Activated T-cell treated with anti-CD3 and anti-CD28 coated beads, Interleukin-2, amount 50 U/mL, for 1 hour (primary cell): ENCODE data around the gene TNFAIP1.
A peak's percentile ranks its signal among the peaks of the same experiment; 100 is the strongest.
"Not testable (repeated sequence)": the region's sequence is repeated elsewhere in the genome, so short reads cannot be mapped to it uniquely, and the experiment has no call there.

ENCODE experiments used
- DNase-seq: peaks from one replicate; pipeline ENCODE4 v3.0.0-alpha.2; 2020

TNFAIP1 gene

GRCh38 chr17:28325211-28325610 lies 10.3 kb upstream of the TNFAIP1 start:
- no peak for DNase-seq

GRCh38 chr17:28326114-28326513 lies 9.4 kb upstream of the TNFAIP1 start:
- DNase-seq = no peak

GRCh38 chr17:28327031-28327607 lies 8.4 kb upstream of the TNFAIP1 start:
- DNase-seq = no peak

- no peak for DNase-seq
These were observed 7.9 kb upstream of the TNFAIP1 start for GRCh38 chr17:28327709-28328108.

GRCh38 chr17:28328325-28328724 lies 7.2 kb upstream of the TNFAIP1 start:
- no peak for DNase-seq

GRCh38 chr17:28330671-28331070 lies 4.9 kb upstream of the TNFAIP1 start:
- no peak for DNase-seq

GRCh38 chr17:28331891-28332420 lies 3.6 kb upstream of the TNFAIP1 start:
- no peak for DNase-seq

- no peak for DNase-seq
These were observed 2.3 kb upstream of the TNFAIP1 start for GRCh38 chr17:28333083-28333746.

GRCh38 chr17:28334171-28334570 lies 1.4 kb upstream of the TNFAIP1 start:
- DNase-seq = no peak

GRCh38 chr17:28334666-28335200 lies 828 bp upstream of the TNFAIP1 start:
- DNase-seq = no peak

GRCh38 chr17:28335959-28336871 lies 654 bp downstream of the TNFAIP1 start:
- peak; percentile 33 for DNase-seq

- no peak for DNase-seq
These were observed 2.7 kb downstream of the TNFAIP1 start for GRCh38 chr17:28338056-28338768.

GRCh38 chr17:28338769-28339212 lies 3.2 kb downstream of the TNFAIP1 start:
- DNase-seq = not testable (repeated sequence)

GRCh38 chr17:28339431-28339830 lies 3.9 kb downstream of the TNFAIP1 start:
- DNase-seq = no peak

GRCh38 chr17:28340374-28340773 lies 4.8 kb downstream of the TNFAIP1 start:
- DNase-seq = no peak

- DNase-seq = no peak
These were observed 6.0 kb downstream of the TNFAIP1 start for GRCh38 chr17:28341516-28341915.

- no peak for DNase-seq
These were observed 6.8 kb downstream of the TNFAIP1 start for GRCh38 chr17:28342313-28342712.

GRCh38 chr17:28343491-28343932 lies 8.0 kb downstream of the TNFAIP1 start:
- no peak for DNase-seq

- no peak for DNase-seq
These were observed 8.4 kb downstream of the TNFAIP1 start for GRCh38 chr17:28344011-28344410.

- no peak for DNase-seq
These were observed 8.9 kb downstream of the TNFAIP1 start for GRCh38 chr17:28344435-28344901.

GRCh38 chr17:28345419-28346198 lies 10.0 kb downstream of the TNFAIP1 start:
- no peak for DNase-seq

- DNase-seq = no peak
These were observed 10.6 kb downstream of the TNFAIP1 start for GRCh38 chr17:28346199-28346580.
